HG03108 (cell line): Measurements from ENCODE around the gene FBXW11.
A peak's percentile ranks its signal among the peaks of the same experiment; 100 is the strongest.
"Not testable (repeated sequence)": the region's sequence is repeated elsewhere in the genome, so short reads cannot be mapped to it uniquely, and the experiment has no call there.

Experiments used
- ATAC-seq: cut with Tn5 transposase; IDR thresholded peaks from one replicate; pipeline ENCODE4 v1.9.1; 2021; ENCODE audit warnings: moderate library complexity; ENCODE audit not compliant: unreplicated experiment

Gene FBXW11

DNA sequence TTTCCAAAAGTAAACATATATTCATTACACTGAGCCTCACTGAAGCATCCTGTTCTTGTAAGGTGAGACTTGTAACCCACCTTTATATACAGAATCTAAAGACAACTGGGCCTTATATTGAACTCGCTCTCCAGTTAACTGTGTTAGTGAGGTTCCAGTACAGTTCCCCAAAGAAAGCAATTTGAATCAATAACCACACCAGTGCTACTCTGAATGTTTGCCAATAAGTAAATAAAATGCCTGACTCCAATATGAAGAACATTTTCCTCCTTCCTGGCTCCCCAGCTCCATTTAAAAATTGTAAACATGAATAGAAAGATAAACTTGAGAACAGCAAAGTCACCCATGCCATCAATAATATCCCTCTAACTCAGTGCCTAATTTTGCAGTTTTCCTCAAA is 50.1 kb downstream of the FBXW11 start:
- ATAC-seq, result no peak

DNA sequence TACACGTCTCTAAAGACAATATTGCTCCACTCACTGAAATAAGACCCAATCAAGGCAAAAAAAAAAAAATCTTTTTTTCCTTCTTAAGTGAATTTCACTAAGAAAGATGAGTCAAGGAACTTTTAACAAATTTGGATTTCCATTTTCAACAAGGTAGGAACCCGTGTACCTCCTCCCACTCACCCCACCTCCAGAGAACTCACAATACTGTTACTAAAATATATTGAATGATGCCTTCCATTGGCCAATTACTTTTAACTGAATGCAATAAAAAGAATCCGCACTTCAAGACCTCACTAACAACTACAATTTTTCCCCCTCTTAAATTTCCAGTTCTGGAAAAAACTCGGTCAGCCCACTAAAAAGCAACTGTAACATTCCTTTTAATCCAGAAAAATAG is 50.7 kb downstream of the FBXW11 start:
- ATAC-seq, result no peak

DNA sequence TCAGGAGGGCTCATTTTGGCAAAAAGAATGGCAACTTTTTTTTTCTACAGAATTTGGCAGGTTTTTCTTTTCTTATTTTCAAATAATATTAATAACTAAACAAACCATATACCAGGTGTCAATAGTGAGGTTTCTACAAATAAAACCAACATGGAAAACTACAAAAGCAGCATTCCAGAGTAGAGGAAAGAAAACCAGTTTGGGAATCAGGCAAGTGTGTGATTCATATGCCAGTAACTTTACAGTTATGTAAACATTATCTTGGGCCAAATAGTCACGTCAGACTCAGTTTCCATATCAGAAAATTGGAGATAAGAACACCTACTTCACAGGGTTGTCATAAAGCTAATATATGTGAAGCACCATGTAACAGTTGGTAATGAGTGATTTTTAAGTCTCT is 51.7 kb downstream of the FBXW11 start:
- no peak for ATAC-seq

DNA sequence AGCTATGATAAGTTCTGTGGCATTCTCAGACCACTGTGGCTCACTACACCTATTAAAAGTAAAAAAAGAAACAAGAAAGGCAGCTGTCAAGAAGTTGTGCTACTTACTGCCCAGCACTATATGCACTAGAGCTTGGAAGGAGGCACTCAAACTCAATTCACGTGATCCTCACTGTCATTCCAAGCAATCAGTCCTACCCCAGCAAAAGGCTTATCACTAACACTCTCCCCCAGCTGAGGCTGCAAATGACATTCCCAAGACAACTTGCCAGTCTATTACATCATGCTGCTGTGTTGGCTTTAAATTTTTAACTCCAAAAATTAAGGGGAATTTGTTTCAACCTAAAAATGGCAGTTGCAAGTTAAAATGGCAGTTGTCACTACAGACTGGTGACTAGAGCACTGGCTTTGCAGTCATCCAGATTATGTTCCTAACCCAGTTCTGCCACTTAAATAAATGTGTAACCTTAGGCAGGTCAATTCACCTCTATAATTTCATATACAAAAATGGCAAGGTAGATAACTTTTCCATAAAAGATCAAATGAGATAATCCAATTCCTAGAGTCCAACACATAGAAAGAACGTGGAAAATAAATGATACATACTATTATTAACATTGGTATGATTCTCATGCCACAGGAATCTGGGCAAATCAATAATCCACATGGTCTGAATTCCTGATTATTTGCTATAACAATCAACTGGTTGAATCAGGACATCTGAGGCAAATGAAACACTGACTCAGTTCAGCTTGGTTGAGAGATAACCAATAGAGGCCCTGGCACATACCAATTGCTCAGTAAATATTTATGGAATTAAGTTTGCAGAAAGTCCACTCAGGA is 52.4 kb downstream of the FBXW11 start:
- no peak for ATAC-seq

DNA sequence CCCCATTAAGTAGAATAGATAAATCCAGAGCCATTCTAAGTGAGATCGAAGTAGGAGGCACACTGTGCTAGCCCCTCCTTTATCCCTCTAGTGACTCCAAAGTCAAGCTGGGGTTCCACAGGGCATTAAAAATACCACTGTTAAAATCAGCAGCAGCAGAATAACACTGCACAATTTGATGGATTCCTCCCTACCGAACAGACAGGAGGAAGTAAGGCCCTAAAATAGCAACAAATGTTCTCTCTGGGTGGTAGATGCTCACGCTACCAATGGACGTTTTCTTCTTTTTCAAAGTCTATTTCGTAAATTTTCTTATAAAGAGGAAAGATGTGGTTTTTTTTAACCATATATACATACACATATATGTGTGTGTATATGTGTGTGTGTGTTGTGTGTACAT is 54.4 kb downstream of the FBXW11 start:
- ATAC-seq, result no peak

DNA sequence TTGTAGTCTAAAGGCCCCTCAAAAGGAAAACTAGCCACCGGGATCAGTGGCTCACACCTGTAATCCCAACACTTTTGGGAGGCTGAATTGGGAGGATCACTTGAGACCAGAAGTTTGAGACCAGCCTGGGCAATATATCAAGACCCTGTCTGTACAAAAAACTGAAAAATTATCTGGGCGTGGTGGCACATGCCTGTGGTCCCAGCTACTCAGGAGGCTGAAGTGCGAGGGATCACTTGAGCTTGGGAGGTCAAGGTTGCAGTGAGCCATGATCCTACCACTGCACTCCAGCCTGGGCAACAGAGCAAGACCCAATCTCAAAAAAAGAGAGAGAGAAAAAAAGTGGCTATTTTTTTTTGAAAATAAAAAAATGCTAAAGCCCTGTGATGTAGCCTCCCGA is 55.2 kb downstream of the FBXW11 start:
- no peak for ATAC-seq

DNA sequence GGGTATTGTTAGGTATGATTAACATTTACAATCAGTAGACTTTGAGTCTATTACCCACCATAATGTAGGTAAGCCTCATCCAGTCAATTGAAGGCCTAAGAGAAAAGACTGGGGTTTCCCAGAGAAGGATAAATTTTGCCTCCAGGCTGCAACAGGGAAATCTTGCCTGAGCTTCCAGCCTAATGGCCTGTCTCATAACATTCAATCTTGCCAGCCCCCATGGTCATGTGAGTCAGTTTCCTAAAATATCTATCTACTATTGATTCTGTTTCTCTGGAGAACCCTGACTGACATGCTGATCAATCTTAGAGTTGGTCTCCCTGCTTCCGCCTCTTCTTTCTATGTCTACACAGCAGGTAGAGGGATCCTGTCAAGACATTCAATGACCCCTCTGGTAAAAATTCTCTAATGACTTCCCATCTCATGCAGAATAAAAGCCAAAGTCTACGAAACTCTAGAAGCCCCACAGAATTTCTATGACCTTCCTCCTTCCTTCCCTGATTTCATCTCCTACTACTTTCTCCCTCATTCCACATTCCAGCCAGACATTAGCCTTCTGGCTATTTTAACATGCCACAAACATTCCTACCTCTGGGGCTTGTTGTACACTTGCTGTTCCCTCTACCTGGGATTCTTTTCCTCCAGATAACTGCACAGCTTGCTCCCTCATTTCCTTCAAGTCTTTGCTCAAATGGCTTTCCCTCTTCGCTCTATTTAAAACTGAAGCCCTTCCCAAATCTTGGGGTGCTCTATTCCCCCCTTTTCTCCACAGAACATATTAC is 60.2 kb downstream of the FBXW11 start:
- ATAC-seq, result no peak

DNA sequence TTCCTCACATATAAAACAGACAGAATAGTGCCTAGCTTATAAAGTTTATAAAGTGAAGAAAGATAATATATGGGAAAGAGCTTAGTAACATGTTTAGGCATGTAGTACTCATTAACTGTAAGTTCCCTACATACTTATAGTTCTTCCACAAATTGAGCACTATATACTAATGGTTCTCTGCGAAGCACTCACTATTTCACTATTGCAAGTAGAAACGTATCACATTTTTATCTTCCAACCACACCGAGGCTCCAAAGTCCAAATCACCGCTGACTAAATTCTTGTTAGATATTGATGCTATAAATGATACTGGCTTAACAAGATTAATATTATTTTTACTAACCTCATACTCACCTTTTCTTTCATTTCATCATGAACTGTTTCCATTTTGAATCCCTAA is 61.0 kb downstream of the FBXW11 start:
- no peak for ATAC-seq

DNA sequence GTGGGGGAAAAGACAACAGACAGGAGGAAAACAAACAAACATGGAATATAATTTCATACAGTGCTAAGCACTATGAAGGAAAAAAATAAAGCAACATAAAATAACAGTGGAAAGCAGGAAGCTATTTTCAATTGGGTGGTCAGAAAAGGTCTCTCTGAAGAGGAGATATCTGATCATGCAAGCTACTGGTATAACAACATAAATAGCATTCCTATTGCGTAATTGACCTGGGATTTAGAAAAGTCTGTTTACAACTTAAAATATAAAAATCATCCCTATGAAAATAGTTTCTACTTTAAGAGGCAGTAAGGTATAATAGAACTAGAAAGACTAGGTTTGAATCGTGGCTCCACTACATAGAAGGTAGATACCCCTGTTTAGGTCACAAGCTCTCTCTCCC is 61.4 kb downstream of the FBXW11 start:
- ATAC-seq, result no peak

DNA sequence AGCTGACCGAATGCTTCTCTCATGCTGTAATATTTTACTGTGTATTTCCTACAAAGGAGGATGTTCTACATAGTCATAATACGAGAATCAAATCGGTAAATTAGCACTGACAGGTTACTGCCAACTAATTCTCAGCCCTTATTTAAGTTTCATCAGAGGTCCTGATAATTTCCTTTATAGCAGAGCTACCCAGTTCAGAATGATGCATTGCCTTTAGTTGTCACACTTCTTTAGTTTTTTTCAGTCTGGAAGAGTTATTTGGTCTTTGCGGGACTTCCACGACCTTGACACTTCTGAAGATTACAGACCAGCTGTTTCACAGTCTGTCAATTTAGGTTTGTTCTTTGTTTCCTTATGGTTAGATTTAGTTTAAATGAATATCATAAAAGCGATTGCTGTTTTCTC is 64.3 kb downstream of the FBXW11 start:
- not testable (repeated sequence) for ATAC-seq

DNA sequence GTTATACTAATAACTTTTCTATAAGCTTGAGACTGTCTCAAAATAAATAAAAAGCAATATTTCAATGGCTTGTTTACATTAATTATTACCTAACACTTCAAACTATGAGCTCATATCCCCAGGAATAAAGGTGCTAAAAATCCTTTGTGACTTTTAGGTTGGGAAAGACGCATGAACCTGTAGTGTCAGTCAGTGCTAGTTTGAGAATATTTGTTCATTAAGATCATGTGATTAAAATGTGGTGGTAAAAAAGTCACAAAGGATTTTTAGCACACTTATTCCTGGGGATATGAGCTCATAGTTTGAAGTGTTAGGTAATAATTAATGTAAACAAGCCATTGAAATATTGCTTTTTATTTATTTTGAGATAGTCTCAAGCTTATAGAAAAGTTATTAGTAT is 64.8 kb downstream of the FBXW11 start:
- not testable (repeated sequence) for ATAC-seq

DNA sequence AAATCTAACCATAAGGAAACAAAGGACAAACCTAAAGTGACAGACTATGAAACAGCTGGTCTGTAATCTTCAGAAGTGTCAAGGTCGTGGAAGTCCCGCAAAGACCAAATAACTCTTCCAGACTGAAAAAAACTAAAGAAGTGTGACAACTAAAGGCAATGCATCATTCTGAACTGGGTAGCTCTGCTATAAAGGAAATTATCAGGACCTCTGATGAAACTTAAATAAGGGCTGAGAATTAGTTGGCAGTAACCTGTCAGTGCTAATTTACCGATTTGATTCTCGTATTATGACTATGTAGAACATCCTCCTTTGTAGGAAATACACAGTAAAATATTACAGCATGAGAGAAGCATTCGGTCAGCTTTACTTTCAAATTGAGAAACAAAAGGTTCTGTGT is 65.2 kb downstream of the FBXW11 start:
- not testable (repeated sequence) for ATAC-seq

DNA sequence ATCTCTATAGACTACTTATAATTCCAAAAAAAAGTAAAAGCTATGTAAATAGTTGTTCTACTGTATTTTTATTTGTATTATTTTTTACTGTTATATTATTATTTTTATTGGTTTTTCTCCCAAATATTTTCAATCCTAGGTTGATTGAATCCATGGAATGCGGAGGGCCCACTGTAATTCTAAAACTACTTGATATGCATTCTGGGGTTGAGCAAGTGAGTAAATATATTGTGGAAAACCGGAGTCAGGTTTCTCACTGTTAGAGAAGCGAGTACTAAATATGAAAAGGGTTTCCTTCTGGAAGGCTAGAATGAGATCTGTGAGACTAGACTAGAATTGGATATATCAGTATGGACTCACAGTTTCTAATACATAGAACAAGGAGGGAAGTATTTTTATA is 66.5 kb downstream of the FBXW11 start:
- ATAC-seq, result no peak

DNA sequence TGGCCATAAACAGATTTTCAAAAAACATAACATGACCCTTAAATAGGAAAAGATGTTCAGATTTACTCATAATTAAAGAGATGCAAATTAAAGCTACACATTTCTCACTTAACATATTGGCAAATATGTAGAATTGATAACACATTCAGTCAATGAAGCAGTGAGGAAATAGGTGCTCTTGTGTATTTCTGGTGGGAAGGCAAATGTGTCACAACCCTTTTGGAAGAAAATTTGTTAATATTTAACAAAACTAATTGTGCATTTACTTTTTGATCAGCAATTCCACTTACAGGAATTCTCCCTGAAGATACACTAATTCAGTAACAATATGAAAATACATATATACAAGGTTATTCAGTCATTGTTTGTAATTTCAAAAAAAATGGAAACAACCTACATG is 68.1 kb downstream of the FBXW11 start:
- ATAC-seq, result no peak

DNA sequence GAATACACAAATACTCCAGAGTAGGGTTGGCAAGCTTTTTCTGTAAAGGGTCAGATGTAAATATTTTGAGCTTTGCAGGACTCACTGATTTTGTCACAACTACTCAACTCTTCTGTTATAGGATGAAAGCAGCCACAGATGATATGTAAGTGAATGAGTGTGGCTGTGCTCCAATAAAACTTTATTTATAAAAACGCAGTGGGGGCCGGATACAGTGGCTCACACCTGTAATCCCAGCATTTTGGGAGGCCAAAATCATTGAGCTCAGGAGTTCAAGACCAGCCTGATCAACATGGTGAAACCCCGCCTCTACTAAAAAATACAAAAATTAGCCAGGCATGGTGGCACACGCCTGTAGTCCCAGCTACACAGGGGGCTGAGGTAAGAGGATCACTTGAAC is 69.1 kb downstream of the FBXW11 start:
- no peak for ATAC-seq

DNA sequence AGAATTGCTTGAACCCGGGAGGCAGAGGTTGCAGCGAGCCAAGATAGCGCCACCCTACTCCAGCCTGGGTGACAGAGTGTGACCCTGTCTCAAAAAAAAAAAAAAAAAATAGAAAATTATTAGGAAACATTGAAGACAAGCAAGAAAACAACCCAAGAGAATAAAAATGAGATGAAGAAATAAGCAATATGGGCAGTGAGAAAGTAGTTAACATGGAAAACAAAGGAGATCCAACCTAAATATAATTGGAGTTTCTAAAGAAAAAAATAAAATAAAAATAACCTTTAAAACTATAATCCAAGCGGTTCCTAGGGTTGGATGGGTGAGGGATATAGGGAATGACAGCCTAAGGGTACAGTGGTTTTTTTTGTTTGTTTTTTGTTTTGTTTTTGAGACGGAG is 71.9 kb downstream of the FBXW11 start:
- ATAC-seq, result no peak

DNA sequence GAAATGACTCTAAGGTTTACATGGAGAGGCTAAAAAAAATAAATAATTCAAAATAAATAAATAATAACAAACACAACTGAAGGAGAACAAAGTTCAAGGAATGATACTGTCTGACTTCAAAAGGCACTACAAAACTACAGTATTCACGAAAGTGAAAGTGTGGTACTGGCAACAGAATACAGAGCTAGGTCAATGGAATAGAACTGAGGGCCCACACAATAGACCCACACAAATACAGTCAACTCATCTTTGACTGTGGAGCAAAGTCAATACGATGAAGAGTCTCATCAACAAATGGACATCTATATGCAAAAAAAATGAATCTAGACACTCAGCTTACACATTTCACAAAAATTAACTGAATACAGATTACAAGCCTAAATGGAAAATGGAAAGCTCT is 75.3 kb downstream of the FBXW11 start:
- ATAC-seq, result no peak

DNA sequence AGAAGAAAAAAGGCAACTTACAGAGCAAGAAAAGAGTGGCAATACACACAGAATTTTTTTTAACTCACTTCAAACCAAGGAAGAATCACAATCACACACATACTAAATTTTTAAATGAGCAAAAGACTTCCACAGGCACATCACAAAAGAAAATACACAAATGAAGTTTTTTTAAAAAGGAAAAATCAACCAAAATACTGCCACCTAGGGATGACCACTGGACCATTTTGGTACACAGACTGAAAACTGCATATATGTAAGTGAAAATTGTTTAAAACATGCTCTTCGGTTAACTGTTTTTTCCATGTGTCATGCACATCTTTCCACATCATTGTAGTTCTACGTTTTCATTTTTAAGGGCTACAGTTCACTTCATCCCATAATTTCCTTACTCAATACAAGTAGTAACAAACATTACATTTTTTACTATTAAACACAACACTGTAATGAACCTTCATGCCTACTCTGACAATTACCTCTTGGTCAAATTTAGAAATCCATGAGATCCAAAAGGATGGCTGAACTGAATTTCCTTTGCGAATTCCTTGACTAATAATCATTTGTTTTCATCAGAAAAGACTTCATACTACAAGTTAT is 79.0 kb downstream of the FBXW11 start:
- no peak for ATAC-seq

DNA sequence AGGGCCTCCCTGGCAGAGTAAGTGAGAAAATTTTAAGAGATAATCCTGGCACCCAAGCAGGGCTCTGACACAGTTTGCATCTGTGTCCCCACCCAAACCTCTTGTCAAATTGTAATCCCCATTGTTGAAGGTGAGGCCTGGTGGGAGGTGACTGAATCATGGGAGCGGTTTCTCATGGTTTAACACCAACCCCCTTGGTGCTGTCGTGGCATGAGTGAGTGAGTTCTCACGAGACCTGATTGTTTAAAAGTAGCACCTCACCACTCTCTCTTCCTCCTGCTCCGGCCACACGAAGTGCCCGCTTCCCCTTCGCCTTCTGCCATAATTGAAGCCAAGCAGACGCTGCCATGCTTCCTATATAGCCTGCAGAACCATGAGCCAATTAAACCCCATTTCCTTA is 80.1 kb downstream of the FBXW11 start:
- ATAC-seq, result peak; percentile 70

DNA sequence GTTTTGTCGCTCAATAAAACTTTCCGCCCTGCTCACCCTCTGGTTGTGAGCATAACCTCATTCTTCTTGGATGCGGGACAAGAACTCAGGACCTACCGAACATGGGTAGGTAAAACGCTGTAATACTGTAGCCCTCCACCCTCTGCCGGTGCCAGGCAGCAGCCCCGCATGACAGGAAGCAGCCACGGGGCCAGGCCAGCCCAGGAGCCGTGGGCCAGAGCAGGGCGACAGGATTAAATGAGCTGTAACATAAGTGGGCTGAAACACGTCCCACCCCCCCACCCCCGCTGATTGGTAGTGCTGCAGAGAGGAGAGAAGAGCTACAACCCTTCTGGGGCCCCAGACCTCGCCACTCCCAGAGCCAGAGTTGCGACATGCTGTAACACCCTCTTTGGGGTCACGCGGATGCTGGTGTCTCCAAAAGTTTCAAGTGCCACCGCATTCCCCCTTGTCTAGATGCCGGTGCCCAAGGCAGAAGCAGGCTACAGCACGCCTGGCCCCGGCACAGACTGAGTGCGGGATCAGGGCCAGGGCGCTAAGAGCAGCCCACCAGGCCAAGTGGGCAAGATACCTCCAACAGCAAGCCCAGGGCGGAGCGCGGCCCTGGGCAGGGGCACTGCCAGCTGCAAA is 81.8 kb downstream of the FBXW11 start:
- no peak for ATAC-seq

DNA sequence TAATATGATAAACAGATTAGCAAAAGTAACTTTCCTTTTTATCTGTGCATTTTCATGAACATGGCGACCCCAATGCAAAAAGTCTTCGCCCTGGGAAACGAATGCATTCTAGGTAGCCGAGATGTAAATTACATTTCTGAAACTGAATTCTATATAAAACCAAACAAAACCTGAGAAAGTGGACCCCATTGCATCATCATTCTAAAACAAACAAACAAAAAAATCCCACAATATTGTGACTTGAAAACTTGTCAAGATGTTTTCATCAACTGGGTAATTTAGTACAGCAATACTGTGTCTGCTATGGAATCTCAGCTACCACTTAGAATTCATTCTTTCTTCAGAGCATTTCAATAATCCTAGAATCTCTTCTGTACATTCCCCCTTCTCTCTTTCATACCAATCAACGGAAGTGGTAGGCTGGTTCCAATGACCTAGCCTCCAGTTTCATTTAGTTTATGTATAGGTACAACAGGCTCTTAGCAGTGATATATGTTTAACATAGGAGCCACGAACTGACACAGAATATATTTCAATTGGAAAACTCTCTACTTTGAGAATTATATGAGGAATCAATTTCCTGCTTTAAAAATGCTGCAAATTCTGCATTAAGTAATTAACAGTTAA is 85.6 kb downstream of the FBXW11 start:
- ATAC-seq, result peak; percentile 54
